GM19452 (cell line): ENCODE data around the gene PAX3.

ENCODE experiments used
- ATAC-seq: cut with Tn5 transposase; IDR thresholded peaks from one replicate; pipeline ENCODE4 v1.9.1; 2021; ENCODE audit not compliant: unreplicated experiment

Gene PAX3

DNA sequence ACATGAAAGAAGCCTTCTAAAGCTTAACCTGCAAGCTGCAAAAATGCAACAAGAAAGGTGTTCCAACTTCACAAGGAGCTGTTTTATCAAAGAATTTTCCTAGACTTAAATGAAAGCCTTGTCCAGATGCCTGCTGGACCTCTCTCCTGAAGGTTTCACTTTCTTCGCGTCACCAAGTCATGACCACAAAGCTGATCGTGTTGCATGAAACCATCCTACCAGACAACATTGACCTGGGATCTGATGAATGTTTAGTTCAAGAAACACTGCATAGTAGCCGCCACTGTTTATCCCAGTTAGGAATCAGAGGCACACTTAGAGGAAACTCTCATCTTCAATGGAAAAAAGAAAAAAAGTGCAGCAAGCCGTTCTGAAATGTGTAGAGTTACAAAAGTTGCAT lies 26.9 kb downstream of the PAX3 start:
- no peak for ATAC-seq

- ATAC-seq: no peak
Measured at GRCh38 chr2:222270396-222270795, 28.4 kb downstream of the PAX3 start.

DNA sequence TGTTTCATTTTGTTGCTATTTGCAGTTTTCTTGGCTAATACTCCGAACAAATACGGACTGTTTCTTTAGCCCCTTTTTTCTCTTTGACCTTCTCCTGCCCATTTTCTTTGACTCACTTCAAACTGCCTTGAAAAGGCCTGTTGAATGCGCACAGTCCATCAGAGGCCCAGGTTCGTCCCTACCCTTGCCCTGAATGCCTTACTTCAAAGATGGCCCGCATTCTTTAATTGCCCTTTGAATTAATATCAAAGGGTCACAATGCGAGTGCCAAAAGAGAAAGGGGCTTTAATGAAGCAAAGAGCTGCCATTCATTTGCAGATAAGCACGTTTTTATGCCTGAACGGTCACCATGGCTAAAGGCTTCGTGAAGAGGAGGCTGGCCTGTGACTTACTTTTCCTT lies 29.7 kb downstream of the PAX3 start:
- no peak for ATAC-seq

- no peak for ATAC-seq
Measured at GRCh38 chr2:222268311-222268990, 30.3 kb downstream of the PAX3 start.

GRCh38 chr2:222264791-222265320 lies 33.9 kb downstream of the PAX3 start:
- ATAC-seq: no peak

GRCh38 chr2:222261504-222261903 lies 37.3 kb downstream of the PAX3 start:
- ATAC-seq: no peak

- ATAC-seq: no peak
Measured at GRCh38 chr2:222257645-222258044, 41.2 kb downstream of the PAX3 start.

GRCh38 chr2:222256250-222256649 lies 42.5 kb downstream of the PAX3 start:
- ATAC-seq: no peak

- no peak for ATAC-seq
Measured at GRCh38 chr2:222255090-222255489, 43.7 kb downstream of the PAX3 start.

DNA sequence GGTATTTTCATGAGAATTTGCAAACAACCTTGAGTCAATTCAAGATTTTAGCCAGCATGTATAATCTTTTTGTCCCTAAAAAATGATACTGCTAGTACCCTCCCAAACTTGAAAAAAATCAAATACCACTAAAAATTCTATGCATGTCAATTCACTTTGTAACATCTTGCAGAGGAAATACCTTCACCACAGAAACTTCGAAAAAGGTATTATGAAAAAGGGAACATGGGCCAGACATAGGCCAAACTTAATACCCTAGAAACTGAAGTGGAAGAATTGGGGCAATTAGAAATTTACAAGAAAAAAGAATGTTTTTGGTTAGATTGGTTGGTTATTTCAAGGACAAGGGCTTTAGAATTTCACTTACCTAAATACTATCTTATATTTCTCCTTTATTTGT lies 48.5 kb downstream of the PAX3 start:
- no peak for ATAC-seq

GRCh38 chr2:222249444-222249843 lies 49.4 kb downstream of the PAX3 start:
- no peak for ATAC-seq

DNA sequence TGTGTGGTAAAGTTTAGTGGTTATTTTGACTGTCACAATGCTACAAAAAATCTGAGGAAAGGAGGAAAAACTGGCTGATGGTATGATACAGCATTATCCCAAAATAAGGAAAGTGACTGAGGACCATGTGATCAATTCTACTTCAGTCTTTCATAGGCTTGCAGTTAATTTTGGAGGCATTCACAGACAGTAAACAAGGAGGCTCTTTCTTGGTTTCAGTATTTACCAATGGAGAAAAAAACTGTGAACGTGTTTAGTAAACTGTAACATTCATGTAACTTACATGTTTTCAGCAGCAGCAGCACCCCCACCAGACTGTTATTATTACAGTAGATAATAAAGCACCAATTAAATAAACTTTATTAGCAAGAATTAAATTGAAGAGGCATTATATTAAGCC lies 50.0 kb downstream of the PAX3 start:
- no peak for ATAC-seq

DNA sequence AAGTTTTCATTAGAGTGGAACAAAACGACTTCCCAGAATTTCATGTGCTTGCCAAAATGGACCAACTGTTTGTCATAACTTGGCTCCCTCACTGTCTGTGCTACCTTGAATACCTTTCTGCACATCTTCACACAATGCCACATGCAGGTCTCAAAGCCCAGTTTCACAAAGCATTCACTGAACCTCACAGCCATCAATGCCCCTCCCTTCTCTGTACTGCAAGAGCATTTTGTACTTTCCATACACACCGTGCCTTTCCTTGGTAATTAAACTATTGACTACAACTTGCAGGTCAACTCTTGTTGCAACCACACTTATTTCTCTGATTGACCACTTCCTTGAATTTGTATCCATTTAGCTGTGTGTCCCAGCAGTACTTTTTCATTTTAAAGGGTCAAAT lies 50.5 kb downstream of the PAX3 start:
- ATAC-seq: no peak

GRCh38 chr2:222242532-222242931 lies 56.3 kb downstream of the PAX3 start:
- ATAC-seq: peak; percentile 77

DNA sequence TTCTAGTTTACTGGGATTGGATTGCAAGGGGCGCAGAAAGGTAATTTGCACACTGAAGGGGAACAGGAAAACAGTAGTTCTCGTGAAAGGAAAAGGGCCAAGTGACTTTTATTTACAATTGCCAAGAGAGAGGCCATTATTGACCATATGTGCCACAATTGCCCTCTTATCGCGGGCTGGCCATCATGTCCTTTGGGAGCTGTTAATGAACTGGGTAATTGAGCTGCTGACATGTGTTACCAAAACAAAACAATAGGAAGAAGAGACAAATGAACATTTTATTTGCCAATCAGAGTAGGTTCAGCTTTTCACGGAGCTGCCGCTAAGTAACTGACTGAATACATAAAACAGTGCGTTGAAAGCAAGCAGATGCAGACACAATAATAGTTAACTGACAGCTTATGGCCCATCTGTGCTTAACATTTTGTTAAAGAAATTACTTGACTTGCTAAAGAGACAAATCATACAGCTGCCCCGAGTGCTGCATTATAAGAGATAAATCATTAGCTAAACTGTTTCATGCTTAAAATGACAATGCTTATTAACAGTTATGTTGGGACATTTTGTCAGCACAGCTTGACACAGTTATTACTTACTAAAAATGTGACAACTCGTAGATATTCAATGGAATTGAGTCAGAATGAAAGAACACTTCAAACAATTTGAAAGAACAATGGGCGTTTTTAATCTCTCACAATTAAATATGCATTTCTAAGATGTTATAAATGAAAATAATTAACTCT lies 57.5 kb downstream of the PAX3 start:
- ATAC-seq: no peak

DNA sequence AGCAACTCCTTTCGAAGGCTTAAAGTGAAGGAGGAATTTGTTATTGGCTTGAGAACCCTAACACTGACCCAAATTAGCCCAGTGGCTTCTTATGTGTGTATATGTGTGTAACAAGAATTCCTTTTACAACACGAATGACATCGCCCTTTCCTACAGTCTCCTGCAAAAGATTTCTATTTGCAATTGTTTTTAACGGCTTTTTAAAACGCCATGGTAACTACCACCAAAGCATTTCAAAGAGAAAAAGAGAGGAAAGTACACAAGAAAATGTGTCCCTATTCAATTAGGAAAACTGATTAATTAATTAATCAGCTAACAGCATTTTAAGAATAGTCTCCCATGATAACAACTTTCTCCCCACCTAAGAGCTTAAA lies 58.1 kb downstream of the PAX3 start:
- ATAC-seq: no peak

DNA sequence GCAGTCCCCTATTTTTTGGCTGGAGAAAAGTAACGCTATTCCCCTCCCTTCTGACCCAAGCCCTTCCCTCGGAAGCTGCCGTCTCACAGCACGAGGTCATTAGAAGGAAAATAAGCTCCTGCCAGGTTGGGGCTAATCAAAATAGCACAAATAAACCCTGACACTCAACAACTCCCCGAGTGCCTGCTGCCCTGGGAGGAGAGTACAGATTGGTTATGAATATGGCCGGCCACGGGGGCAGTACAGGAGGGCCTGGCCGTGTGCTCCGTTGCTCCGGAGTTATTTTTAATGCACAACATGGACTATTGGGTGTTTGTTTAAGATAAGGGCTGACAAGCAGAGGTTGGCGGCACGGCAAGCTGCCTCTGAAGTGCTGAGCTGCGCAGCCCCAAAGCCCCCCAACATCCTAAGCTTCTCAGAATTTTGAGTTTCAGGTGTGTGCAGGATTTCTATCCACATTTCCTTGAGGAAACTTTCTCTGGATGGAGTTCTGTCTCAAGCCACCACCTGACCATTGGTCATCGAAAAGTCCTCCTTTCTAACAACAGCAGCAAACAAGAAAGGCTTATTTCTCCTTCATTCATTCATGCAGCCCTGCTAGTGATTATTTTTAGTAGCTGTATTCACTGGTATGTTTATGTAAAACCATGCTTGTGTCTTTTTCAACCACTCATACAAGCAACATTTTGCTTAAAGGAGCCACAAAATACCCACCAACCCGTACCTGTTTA lies 58.7 kb downstream of the PAX3 start:
- ATAC-seq: no peak

GRCh38 chr2:222239091-222239490 lies 59.7 kb downstream of the PAX3 start:
- ATAC-seq: no peak

DNA sequence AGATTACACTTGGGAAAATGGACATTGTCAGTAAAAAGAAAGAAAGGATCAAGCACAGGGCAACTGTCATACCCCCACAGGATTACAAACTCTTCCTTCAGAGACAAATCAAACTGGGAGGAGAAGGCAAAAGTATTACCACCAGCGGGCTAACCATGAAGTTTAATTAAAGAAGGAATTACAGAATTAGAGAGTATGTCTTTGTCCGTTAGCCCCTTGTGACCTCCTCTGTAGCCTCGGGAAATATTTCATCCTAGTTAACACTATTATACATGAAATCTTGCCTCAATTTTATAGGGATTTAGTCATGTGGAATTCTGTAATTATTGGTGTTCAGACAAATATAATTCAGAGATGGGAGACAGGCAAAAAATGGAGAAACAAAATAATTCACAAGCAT lies 60.7 kb downstream of the PAX3 start:
- ATAC-seq: no peak

GRCh38 chr2:222232839-222233238 lies 66.0 kb downstream of the PAX3 start:
- no peak for ATAC-seq

DNA sequence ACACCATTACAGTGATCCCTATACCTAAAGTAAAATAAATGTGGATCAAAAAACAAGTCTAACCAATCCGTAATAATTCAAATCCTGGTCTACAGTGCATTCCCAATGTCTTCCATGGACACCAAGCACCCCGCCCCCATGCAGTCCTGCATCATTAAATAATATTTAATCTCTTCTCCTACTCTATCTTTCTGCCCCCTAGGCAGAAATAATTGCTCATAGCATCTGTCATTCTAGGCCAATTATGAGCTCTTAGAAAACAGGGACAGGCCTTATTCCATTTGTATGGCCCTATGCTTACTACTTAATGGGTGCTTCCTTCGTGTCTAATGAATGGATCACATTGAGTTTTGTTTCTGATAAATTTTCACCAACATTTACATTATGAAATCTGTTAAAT lies 66.4 kb downstream of the PAX3 start:
- ATAC-seq: no peak

GRCh38 chr2:222228054-222228453 lies 70.7 kb downstream of the PAX3 start:
- no peak for ATAC-seq
